SJSA1 (cell line): ENCODE results near the gene CD320. TPM values are rescaled to one million over a fixed set of nuclear protein-coding genes. Genes with fewer than 3 reads are reported as not detected.

Source experiments
- DNase-seq, 2 experiments: peaks; one replicate each; pipeline ENCODE4 v3.0.0-alpha.2; 2015 to 2020; ENCODE audit warnings: low spot score in 2 of 2, low read depth in 1 of 2
- H3K27ac ChIP-seq: fragments of 250-450 bp; sonication (Bioruptor Pico); 2 replicates; pipeline ENCODE4 v1.5.1; 2020; ENCODE audit warnings: mild to moderate bottlenecking, moderate library complexity
- H3K27me3 ChIP-seq: fragments of 250-450 bp; sonication (Bioruptor Pico); replicated peaks from 2 replicates; pipeline ENCODE4 v1.5.1; 2020; ENCODE audit warnings: mild to moderate bottlenecking, moderate library complexity
- H3K36me3 ChIP-seq: fragments of 250-450 bp; sonication (Bioruptor Pico); 2 replicates; pipeline ENCODE4 v1.5.1; 2020; ENCODE audit warnings: mild to moderate bottlenecking
- H3K4me1 ChIP-seq: fragments of 250-450 bp; sonication (Bioruptor Pico); replicated peaks from 2 replicates; pipeline ENCODE4 v1.6.1; 2021; ENCODE audit warnings: mild to moderate bottlenecking
- H3K4me3 ChIP-seq: fragments of 250-450 bp; sonication (Bioruptor Pico); 2 replicates; pipeline ENCODE4 v1.5.1; 2020; ENCODE audit warnings: mild to moderate bottlenecking
- H3K9me3 ChIP-seq: fragments of 250-450 bp; sonication (Bioruptor Pico); replicated peaks from 2 replicates; pipeline ENCODE4 v1.5.1; 2020; ENCODE audit warnings: mild to moderate bottlenecking
- total RNA-seq: library from RNA; depleted of rRNA; stranded (reverse); fragments of >200 nt; shearing (Covaris generic); gene quantifications from 2 replicates; pipeline ENCODE4 v1.2.3, GENCODE V29; 2014; rRNA removed

The CD320 gene
- total RNA-seq, 1 experiment from 2014 or later: 113 TPM

GRCh38 chr19:8261347-8261746, 46.8 kb downstream of the CD320 start:
- no peaks in the 10 kb centered on the region for H3K4me1 ChIP-seq
- no peaks in the 10 kb centered on the region for H3K36me3 ChIP-seq
- no peak overlapping the region for H3K27ac ChIP-seq
- peaks cover 3% of the 10 kb centered on the region; the same call in 1 of the 2 replicates for H3K27me3 ChIP-seq
- DNase-seq: no peak
- no peaks in the 10 kb centered on the region for H3K9me3 ChIP-seq
- H3K4me3 ChIP-seq: no peak overlapping the region

GRCh38 chr19:8259922-8260247, 48.3 kb downstream of the CD320 start:
- no peak overlapping the region for H3K4me3 ChIP-seq
- H3K27me3 ChIP-seq: no peaks in the 10 kb centered on the region
- no peak overlapping the region for H3K27ac ChIP-seq
- H3K36me3 ChIP-seq: no peaks in the 10 kb centered on the region
- H3K4me1 ChIP-seq: no peaks in the 10 kb centered on the region
- no peaks in the 10 kb centered on the region for H3K9me3 ChIP-seq
- peak in 1 of 2 experiments; percentile 20 for DNase-seq

GRCh38 chr19:8259142-8259921, 48.8 kb downstream of the CD320 start:
- no peaks in the 10 kb centered on the region for H3K9me3 ChIP-seq
- H3K27me3 ChIP-seq: no peaks in the 10 kb centered on the region
- no peak overlapping the region for H3K27ac ChIP-seq
- no peak overlapping the region for H3K4me3 ChIP-seq
- peak in 1 of 2 experiments; percentile 33 for DNase-seq
- H3K36me3 ChIP-seq: no peaks in the 10 kb centered on the region
- no peaks in the 10 kb centered on the region for H3K4me1 ChIP-seq

GRCh38 chr19:8257052-8257443, 51.1 kb downstream of the CD320 start:
- Histone ChIP-seq H3K27me3 (0 out of 2 replicates have a peak, but pooled peaks cover 5% of the 10 kb centered on the region), H3K9me3 (no peaks in the 10 kb centered on the region), H3K36me3 (no peaks in the 10 kb centered on the region), H3K4me1 (no peaks in the 10 kb centered on the region), H3K27ac (no peak overlapping the region), H3K4me3 (no peak overlapping the region)
- DNase-seq: peak in 1 of 2 experiments; percentile 41

DNA sequence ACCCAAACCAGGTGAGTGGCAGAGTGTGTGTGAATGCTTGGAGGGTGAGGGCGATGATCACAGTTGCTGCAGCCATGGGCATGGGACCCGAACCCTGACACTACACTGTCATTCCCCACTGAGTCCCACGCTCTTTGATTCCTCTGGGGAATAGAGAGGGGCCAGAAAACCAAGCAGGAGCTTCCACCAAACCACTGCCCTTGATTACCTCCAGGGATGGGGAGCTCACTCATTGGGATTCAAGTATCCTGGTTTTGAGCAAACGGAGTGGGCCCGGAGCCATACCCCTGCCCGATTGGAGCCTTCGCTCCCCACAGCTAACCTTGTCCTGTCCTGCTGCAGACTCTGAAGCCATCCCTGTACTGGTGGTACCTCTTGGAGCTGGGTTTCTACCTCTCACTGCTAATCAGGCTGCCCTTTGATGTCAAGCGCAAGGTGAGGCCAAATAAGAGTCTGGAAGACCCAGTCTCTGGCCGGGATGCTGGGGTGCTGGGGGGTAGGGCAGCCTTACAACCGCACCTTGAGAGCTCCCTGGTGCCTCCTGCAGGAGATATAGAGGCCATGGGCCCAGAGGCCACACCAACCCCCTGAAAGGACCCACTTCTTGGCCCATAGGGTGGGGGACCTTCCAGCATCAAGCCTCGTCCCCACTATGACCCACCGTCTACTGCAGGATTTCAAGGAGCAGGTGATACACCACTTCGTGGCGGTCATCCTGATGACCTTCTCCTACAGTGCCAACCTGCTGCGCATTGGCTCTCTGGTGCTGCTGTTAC, 51.7 kb downstream of the CD320 start:
- H3K27me3 ChIP-seq: peaks cover 7% of the 10 kb centered on the region; the same call in 1 of the 2 replicates
- no peaks in the 10 kb centered on the region for H3K4me1 ChIP-seq
- H3K4me3 ChIP-seq: no peak overlapping the region
- H3K36me3 ChIP-seq: no peaks in the 10 kb centered on the region
- H3K9me3 ChIP-seq: no peaks in the 10 kb centered on the region
- H3K27ac ChIP-seq: no peak overlapping the region
- no peak for DNase-seq

DNA sequence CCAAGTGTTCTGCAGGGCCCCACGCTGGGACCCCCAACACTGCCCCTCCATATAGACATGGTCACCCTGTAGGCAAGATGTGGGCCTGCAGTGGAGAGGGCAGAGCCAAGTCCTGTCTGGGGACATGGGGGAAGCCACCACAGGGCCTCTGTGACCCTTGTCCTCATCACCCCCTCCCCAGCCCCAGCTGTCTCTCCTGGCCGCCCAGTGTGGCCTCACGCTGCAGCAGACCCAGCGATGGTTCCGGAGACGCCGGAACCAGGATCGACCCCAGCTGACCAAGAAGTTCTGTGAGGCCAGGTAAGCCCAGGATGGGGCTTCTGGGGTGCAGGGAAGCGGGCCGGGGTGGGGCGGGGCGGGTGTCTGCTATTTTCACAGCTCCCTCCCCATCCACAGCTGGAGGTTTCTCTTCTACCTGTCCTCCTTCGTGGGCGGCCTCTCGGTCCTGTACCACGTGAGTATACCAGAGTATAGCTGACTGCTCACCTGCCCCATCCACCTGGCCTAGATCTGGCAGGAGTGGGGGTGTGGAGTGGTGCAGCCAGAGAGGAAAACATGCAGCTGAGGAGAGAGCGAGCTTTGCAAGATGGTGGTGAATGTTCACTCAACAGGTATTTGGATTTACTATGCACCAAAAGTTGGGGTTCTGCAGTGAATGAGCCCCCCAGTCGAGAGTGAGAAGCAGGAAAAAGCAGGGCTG, 52.6 kb downstream of the CD320 start:
- Histone ChIP-seq H3K9me3 (no peaks in the 10 kb centered on the region), H3K27me3 (peaks cover 12% of the 10 kb centered on the region), H3K27ac (no peak overlapping the region), H3K36me3 (no peaks in the 10 kb centered on the region), H3K4me1 (no peaks in the 10 kb centered on the region), H3K4me3 (no peak overlapping the region)
- no peak for DNase-seq

- H3K4me3 ChIP-seq: no peak overlapping the region
- no peak overlapping the region for H3K27ac ChIP-seq
- H3K27me3 ChIP-seq: peaks cover 12% of the 10 kb centered on the region
- H3K4me1 ChIP-seq: no peaks in the 10 kb centered on the region
- DNase-seq: no peak
- no peaks in the 10 kb centered on the region for H3K9me3 ChIP-seq
- no peaks in the 10 kb centered on the region for H3K36me3 ChIP-seq
Observed at GRCh38 chr19:8254286-8255001, 53.7 kb downstream of the CD320 start.

DNA sequence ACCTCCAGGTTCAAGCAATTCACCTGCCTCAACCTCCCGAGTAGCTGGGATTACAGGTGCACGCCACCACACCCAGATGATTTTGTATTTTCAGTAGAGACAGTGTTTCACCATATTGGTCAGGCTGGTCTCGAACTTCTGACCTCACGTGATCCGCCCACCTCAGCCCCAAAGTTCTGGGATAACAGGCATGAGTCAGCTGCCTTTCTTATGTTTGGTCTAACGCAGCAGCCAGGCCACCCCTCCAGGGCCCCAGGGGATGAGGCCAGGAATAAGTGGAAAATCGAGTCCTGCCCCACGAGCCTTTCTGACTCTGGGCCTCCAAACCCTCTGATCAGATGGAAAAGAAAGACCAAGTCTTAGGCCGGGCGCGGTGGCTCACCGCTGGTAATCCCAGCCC, 54.5 kb downstream of the CD320 start:
- H3K4me3 ChIP-seq: no peak overlapping the region
- peaks cover 12% of the 10 kb centered on the region for H3K27me3 ChIP-seq
- no peak overlapping the region for H3K27ac ChIP-seq
- no peaks in the 10 kb centered on the region for H3K4me1 ChIP-seq
- no peaks in the 10 kb centered on the region for H3K9me3 ChIP-seq
- H3K36me3 ChIP-seq: no peaks in the 10 kb centered on the region
- DNase-seq: no peak

GRCh38 chr19:8252922-8253589, 55.1 kb downstream of the CD320 start:
- no peaks in the 10 kb centered on the region for H3K36me3 ChIP-seq
- no peaks in the 10 kb centered on the region for H3K9me3 ChIP-seq
- peaks cover 12% of the 10 kb centered on the region for H3K27me3 ChIP-seq
- no peak overlapping the region for H3K4me3 ChIP-seq
- H3K27ac ChIP-seq: no peak overlapping the region
- peak; percentile 54 to 78 for DNase-seq
- no peaks in the 10 kb centered on the region for H3K4me1 ChIP-seq

Other genes with a start within 250 kb of the CD320 start
- not detected in 2 replicates for gene FBN3, start 158.8 kb downstream of the CD320 start, total RNA-seq
- not detected in 2 replicates for gene CERS4, start 99.0 kb downstream of the CD320 start, total RNA-seq
- gene NDUFA7, start 13.0 kb upstream of the CD320 start, total RNA-seq: 33.5 and 58.1 TPM in 2 replicates
- 164 and 220 TPM in 2 replicates for gene RPS28, start 13.1 kb upstream of the CD320 start, total RNA-seq
- not detected in 2 replicates for gene KANK3, start 34.9 kb upstream of the CD320 start, total RNA-seq
- gene ANGPTL4, start 55.8 kb upstream of the CD320 start, total RNA-seq: 1.5 and 3.4 TPM in 2 replicates
- 5.6 and 9.1 TPM in 2 replicates for gene RAB11B, start 82.0 kb upstream of the CD320 start, total RNA-seq
- gene MARCHF2, start 104.9 kb upstream of the CD320 start, total RNA-seq: 37.9 and 45.5 TPM in 2 replicates
- 125 and 127 TPM in 2 replicates for gene HNRNPM, start 136.6 kb upstream of the CD320 start, total RNA-seq
- not detected in 2 replicates for gene PRAM1, start 194.3 kb upstream of the CD320 start, total RNA-seq
- 0.25 and 5.4 TPM in 2 replicates for gene ZNF414, start 205.8 kb upstream of the CD320 start, total RNA-seq